Stimulated activated CD8-positive, alpha-beta memory T cell treated with anti-CD3 and anti-CD28 coated beads, Interleukin-12 subunit alpha, Interleukin-12 subunit beta, amount 100 ng/mL, for 4 hours (primary cell): Measurements from ENCODE around the gene HLA-DOA.
A peak's percentile ranks its signal among the peaks of the same experiment; 100 is the strongest.

ENCODE experiments used
- DNase-seq: peaks from one replicate; pipeline ENCODE4 v3.0.0-alpha.2; 2020; ENCODE audit warnings: low read depth

The HLA-DOA gene

DNA sequence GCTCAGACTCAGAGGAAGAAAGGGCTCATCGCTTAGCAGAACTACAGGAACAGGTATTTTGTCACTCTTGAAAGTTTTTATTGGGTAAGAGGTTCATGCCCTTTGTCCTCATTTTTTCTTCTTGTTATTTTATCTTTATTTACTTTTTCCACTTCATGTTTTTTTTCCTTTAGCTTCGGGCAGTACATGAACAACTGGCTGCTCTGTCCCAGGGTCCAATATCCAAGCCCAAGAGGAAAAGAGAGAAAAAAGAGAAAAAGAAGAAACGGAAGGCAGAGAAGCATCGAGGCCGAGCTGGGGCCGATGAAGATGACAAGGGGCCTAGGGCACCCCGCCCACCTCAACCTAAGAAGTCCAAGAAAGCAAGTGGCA is 31.5 kb downstream of the HLA-DOA start:
- no peak for DNase-seq

DNA sequence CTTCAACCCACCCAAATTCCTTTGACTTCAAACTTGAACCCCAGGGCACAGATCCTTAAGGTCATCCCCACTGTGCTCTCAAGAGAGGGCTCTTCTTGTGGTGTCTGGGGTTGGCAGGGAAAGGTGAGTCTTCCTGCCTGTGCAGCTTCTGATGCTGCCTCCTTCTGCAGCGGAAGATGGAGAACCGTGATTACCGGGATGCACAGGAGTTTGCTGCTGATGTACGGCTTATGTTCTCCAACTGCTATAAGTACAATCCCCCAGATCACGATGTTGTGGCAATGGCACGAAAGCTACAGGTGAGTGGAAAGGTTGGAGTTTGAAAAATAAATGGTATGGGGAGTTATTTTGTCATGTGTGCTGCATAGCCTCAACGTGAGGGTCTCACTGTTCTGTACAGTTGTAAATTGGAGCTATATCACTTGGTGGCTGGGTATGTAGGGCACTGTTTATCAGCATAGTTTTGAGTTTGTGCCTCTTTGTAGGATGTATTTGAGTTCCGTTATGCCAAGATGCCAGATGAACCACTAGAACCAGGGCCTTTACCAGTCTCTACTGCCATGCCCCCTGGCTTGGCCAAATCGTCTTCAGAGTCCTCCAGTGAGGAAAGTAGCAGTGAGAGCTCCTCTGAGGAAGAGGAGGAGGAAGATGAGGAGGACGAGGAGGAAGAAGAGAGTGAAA is 32.0 kb downstream of the HLA-DOA start:
- no peak for DNase-seq

- no peak for DNase-seq
Observed at GRCh38 chr6:32976334-32977069, 32.9 kb downstream of the HLA-DOA start.

GRCh38 chr6:32975886-32976285 is 33.5 kb downstream of the HLA-DOA start:
- no peak for DNase-seq

DNA sequence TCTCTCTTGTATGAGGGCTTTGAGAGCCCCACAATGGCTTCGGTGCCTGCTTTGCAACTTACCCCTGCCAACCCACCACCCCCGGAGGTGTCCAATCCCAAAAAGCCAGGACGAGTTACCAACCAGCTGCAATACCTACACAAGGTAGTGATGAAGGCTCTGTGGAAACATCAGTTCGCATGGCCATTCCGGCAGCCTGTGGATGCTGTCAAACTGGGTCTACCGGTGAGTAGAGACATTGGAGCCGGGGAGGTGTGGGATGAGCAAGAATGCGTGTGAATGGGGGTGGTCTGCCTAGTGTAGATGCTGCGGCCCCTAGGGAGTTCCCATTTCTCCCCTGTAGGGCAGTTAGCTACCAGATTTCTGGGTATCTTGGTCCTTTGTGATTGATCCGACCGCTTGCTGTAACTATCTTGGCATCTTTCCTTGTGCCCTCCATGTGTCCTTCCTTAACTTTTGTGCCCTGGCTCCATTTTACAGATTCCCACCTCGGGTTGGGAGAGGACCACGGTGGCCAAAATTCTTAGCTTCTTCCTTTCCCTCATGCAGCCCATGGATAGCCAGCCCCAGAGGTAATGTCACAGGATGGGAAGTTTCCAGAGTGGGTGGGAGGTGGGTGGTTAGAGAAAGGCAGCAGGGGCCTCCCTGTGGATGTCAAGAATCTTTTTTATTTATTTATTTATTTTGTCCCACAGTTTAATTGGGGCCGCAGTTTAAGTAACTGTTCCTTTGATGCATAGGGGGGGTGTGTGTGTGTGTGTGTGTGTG is 34.7 kb downstream of the HLA-DOA start:
- no peak for DNase-seq

- DNase-seq, result no peak
Observed at GRCh38 chr6:32974016-32974333, 35.4 kb downstream of the HLA-DOA start.

GRCh38 chr6:32973144-32974015 is 36.0 kb downstream of the HLA-DOA start:
- DNase-seq, result peak; percentile 40

DNA sequence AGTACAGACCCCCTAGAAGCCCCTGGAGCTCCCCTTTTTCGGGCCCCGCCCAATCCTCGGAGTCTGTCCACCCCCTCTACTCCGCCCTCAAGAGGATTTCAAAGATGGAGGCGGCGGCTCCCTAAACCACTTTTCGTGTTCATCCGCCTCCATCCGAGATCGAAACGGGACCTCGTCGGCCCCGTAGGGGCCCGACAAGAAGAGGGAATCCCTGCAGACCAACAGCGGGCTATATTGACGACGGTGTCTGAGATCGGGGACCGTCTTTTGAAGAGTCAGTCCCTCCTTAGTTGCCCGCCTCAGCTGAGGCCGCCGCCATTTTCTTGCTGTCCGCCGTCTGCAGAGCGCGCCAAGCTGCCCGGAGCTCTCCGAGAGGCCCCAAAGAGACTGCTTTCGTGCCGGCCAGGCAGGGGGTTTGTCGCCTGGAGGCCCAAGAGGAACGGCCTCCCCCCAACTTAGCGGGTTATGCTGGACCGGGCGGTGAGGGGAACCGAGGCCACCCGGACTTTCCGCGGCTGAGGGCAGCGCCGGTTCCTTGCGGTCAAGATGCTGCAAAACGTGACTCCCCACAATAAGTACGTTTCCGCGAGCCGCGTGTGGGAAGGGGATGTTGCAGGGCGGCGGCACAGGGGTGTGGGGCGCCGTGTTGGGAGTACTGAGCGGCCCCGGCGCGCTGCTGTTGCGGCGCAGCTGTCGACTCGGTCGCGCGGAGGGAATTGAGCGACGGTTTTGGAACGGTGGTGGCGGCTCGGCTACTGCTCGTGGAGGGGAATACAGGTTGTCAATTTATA is 36.8 kb downstream of the HLA-DOA start:
- peak; percentile 46 for DNase-seq

DNA sequence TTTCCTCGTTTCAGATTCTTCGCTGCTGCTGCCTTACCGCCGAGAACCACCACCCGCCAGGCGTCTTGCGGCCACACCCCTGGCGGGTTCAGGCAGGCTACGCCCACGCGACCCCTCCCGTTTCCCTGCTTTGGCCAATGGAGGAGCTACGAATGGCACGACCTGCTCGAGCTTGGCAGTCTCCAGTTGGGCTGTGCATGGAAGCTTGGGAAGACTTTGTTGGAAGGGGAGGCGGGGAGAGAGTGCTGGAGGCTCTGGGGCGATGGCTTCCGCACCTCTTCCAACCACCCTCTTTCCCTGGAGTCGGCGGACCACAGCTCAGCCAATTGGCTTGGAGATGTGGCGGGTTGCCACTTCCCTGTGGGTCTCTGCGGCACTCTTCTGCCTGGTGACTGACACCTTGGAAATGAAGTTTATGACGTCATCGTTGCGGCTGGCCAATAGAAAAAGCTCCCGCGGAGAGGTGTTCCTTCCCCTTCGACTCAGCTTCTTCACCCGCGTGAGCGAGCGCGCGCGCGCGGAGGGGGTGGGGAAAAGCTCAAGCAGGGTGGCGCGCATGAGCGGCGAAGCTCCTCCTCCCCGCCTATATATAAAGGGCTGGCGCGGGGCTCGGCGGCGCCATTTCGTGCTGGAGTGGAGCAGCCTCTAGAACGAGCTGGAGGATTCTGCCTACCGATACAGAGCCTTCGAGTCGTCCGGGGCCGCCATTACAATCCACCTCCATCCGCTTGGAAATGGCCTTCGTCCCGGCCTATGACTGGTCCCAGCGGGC is 37.6 kb downstream of the HLA-DOA start:
- peak; percentile 99 for DNase-seq

DNA sequence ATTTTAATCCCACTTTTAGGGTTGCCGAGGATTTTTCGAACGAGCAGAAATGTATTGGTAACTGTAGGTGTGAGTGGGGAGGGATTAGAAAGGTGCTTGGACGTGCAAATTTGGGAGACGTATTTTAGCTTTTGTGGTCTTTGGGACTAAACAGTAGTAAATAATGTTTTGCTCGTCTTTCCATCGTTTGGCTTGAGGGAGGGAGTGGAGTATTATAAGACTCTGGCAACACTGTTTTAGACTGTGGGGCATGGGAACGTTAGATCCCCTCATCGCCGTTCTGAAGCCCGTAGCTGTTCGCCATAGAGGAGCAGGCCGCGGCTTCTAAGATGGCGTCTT is 38.2 kb downstream of the HLA-DOA start:
- DNase-seq, result no peak

DNA sequence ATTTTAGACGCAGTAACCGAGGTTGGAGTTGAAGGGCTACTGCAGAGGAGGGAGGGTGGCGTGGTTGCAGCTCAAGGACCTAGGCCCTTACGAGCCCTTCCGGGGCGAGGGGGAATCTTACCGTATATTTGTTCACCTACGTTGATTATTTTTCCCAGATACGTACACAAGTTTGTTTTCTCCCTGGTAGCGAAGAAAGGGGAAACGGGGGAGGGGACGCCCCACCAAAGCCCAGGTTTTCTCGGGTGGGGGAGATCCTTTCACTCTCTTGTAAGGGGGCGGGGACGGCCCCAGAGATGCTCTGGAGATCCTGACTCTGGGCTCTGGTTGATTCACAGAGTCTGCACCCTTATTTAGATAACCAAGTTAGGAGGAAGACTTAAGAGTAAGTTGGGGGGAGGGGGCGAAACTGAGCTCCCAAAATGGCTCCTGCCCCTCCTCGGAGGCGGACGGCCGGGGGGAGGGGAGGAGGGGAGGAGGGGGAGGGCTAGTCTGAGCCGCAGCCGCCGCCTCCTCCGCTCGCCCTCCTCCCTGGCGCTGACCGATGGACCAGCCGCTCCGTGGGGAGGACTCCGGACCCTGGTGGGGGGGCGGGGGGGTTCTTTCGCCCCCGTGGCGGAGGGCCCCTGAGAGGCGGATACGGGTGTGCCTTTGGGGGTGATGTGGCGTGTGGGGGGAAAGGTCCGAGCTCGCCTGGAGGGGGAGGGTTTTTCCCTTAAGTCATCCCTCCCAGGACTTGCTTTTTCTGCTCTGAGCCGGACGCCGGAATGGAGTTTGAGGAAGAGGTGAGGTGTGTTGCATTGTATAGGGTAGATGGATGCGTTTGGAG is 38.8 kb downstream of the HLA-DOA start:
- DNase-seq, result peak; percentile 62

DNA sequence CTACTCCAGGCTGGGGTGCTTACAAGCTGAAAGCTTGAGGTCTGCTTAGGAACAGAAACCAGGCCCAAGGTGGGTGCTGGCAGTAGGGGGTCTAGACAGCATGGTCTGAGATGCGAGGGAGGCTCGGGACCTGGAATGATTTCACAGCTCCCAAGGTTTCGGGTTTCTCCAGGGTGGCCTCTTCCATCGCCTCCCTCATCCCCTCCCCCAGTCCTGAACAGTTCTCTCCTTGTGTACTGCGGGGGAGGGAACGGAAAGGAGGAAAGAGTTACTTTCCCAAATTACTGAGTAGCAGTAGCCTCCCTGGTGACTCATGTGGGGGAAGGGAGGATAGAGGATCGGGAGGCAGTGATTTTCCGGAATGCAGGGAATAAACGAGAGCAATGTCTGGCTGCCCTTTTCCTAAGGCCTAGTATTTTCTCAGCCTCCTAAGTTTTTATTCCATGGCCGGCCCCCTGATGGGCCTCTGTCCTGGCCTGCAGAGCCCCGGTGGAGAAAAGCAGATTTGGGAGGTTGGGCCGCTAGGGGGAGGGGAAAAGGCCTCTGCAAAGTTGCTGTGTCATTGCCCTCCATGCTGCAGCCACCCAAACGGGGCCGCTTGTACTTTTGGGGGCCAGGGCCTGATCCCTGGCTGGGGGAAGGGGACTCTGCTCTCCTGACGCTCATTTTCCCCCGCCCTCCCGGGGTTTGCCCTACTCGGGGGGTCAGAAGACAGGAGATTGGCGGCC is 39.5 kb downstream of the HLA-DOA start:
- DNase-seq, result peak; percentile 59

GRCh38 chr6:32968867-32969684 is 40.3 kb downstream of the HLA-DOA start:
- DNase-seq, result peak; percentile 35

DNA sequence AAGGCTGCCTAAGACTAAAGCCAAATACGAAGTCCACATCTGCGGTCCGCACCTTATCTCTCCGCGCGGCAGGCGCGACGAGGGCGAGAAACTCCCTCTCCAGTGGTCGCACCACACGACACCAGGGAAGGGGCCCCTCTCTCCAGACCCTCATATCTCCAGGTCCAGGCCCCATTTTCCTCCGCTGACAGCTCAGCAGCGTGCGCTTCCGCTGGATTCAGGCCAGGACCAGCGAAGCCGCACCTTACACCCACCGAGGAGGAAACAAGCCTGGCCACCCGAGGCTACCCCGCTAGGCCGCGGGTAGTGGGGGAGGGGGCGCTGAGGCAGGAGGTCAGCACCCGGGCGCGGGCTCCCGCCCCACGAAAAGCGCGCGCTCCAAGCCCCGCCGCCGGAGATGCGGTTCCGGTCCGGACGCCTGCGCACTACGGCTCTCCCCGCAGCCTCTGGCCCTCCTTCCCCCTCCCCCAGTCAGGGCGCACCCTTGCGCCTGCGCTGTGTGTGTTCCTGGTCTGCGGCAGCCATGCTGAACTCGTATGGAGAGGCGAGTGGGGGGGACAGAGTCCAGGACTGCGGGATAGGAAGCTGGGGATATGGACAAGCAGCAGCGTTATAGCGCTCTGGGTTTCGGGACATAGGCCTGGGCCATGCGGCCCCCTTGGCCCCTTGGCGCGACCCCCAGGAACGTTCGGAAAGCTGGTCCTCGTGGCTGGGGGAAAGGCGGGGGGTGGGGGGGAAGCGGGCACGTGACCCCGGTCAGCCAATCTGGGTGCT is 41.1 kb downstream of the HLA-DOA start, which contains the start of gene BRD2:
Gene BRD2 (plus strand): TSS at position 502 of the 774 bp plus-strand sequence. CDS start 4,305 bp downstream, outside the sequence.
- peak; percentile 95 for DNase-seq

- DNase-seq, result no peak
Observed at GRCh38 chr6:32967151-32968091, 42.0 kb downstream of the HLA-DOA start.

GRCh38 chr6:32964776-32965175 is 44.6 kb downstream of the HLA-DOA start:
- DNase-seq, result no peak
